Mucosa of stomach (tissue), 1 donor: ENCODE results near the gene MPV17L2.

Experiments
- H3K27me3 ChIP-seq: one replicate; pipeline ENCODE4 v1.7.0; 2013; ENCODE audit warnings: mild to moderate bottlenecking, low read length; ENCODE audit not compliant: control insufficient read depth, insufficient read depth
- H3K36me3 ChIP-seq: one replicate; pipeline ENCODE4 v1.7.0; 2013; ENCODE audit warnings: low read length; ENCODE audit not compliant: control insufficient read depth, insufficient read depth
- H3K4me1 ChIP-seq: one replicate; pipeline ENCODE4 v1.7.0; 2013; ENCODE audit warnings: mild to moderate bottlenecking, low read length; ENCODE audit not compliant: control insufficient read depth, insufficient read depth
- H3K4me3 ChIP-seq: one replicate; pipeline ENCODE4 v1.7.0; 2013; ENCODE audit warnings: low read length
- H3K9ac ChIP-seq: one replicate; pipeline ENCODE4 v1.7.0; 2013; ENCODE audit warnings: mild to moderate bottlenecking, low read length, moderate library complexity
- H3K9me3 ChIP-seq: one replicate; pipeline ENCODE4 v1.7.0; 2013; ENCODE audit warnings: mild to moderate bottlenecking, low read length, moderate library complexity; ENCODE audit not compliant: control insufficient read depth
- donor health status: Pancreatic carcinoma.

The MPV17L2 gene

DNA sequence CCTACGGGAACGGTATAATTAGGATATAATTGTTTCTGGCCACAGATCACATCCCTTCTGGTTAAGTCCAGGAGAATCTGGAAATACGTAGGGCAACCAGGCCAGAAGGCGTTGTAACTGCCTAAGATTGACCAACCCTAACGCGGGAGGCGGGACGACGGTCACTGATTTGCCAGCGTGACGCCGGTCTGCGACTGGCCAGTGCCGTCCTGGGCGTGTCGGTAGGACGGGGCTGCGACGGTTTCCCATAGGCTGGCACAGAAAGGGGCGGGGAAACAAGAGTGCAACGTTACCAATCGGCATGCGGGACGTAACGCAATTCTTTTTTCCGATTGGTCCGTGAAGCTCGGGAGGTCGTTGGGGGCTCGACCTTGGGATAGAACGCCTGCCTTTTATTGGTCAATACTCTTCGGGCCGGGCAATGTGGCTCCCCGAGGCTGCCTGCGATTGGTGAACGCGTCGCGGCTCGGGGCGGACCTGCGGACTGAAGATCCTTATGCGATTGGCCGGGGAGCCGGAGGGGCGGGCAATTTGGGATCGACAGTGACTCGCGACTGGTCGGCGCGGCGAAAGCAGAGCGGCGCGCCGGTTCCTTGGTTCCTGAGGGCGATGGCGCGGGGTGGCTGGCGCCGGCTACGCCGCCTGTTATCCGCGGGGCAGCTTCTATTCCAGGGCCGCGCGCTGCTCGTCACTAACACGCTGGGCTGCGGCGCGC lies at the start of gene MPV17L2:
MPV17L2 (plus strand) TSS at position 546 of the 715 bp plus-strand sequence; CDS start at position 610, 64 bp downstream.
- H3K4me1 ChIP-seq: peaks cover 14% of the 10 kb centered on the region
- no peaks in the 10 kb centered on the region for H3K9me3 ChIP-seq
- no peaks in the 10 kb centered on the region for H3K27me3 ChIP-seq
- H3K4me3 ChIP-seq: peak within 1 kb of the TSS; percentile 74
- H3K9ac ChIP-seq: peak within 1 kb of the TSS; percentile 75
- H3K36me3 ChIP-seq: no peaks in the 10 kb centered on the region

- no peaks in the 10 kb centered on the region for H3K9me3 ChIP-seq
- H3K27me3 ChIP-seq: no peaks in the 10 kb centered on the region
- peaks cover 20% of the 10 kb centered on the region for H3K36me3 ChIP-seq
- no peaks in the 10 kb centered on the region for H3K4me1 ChIP-seq
- no peak overlapping the region for H3K4me3 ChIP-seq
- H3K9ac ChIP-seq: no peak overlapping the region
Observed at GRCh38 chr19:18143902-18144301, 49.1 kb upstream of the MPV17L2 start.

GRCh38 chr19:18144361-18144760 lies 48.7 kb upstream of the MPV17L2 start:
- peaks cover 20% of the 10 kb centered on the region for H3K36me3 ChIP-seq
- H3K9me3 ChIP-seq: no peaks in the 10 kb centered on the region
- H3K27me3 ChIP-seq: no peaks in the 10 kb centered on the region
- no peak overlapping the region for H3K4me3 ChIP-seq
- H3K9ac ChIP-seq: no peak overlapping the region
- no peaks in the 10 kb centered on the region for H3K4me1 ChIP-seq

DNA sequence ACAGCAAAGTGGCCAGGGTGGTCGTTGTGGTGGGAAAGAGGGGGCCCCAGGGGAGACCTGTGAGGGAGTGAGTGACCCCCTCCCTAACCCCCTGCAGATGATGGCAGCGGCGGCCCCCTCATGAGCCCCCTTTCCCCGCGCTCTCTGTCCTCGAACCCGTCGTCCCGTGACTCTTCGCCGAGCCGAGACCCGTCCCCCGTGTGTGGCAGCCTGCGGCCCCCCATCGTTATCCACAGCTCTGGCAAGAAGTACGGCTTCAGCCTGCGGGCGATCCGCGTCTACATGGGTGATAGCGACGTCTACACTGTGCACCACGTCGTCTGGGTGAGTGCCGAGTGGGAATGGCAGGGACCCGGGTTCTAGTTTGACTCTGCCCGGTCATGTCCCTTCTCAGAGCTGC lies 48.1 kb upstream of the MPV17L2 start:
- no peaks in the 10 kb centered on the region for H3K27me3 ChIP-seq
- peaks cover 20% of the 10 kb centered on the region for H3K36me3 ChIP-seq
- no peak overlapping the region for H3K4me3 ChIP-seq
- no peaks in the 10 kb centered on the region for H3K4me1 ChIP-seq
- H3K9ac ChIP-seq: no peak overlapping the region
- no peaks in the 10 kb centered on the region for H3K9me3 ChIP-seq

- peaks cover 20% of the 10 kb centered on the region for H3K36me3 ChIP-seq
- no peaks in the 10 kb centered on the region for H3K4me1 ChIP-seq
- no peaks in the 10 kb centered on the region for H3K27me3 ChIP-seq
- H3K9ac ChIP-seq: no peak overlapping the region
- H3K9me3 ChIP-seq: no peaks in the 10 kb centered on the region
- no peak overlapping the region for H3K4me3 ChIP-seq
Observed at GRCh38 chr19:18145391-18145999, 47.5 kb upstream of the MPV17L2 start.

- peaks cover 7% of the 10 kb centered on the region for H3K4me1 ChIP-seq
- no peak overlapping the region for H3K4me3 ChIP-seq
- H3K9me3 ChIP-seq: no peaks in the 10 kb centered on the region
- H3K27me3 ChIP-seq: no peaks in the 10 kb centered on the region
- no peak overlapping the region for H3K9ac ChIP-seq
- peaks cover 20% of the 10 kb centered on the region for H3K36me3 ChIP-seq
Observed at GRCh38 chr19:18147396-18147795, 45.6 kb upstream of the MPV17L2 start.

DNA sequence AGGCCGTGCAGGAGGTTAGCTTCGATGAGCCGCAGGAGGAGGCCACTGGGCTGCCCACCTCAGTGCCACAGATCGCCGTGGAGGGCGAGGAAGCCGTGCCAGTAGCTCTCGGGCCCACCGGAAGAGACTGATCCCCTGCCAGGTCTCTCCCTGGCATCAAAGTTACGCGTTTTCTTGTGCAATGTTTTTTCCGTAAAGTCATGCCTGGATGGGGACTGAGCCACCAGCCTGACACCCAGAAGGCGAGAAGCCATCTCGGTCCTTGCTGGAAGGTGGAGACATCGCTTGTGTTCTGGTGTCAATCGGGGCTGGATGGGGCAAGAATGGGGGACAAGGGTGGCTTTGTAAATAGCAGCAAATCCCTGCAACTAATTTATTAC lies 43.4 kb upstream of the MPV17L2 start:
- Histone ChIP-seq H3K4me3 (no peak overlapping the region), H3K36me3 (peaks cover 11% of the 10 kb centered on the region), H3K27me3 (no peaks in the 10 kb centered on the region), H3K9me3 (no peaks in the 10 kb centered on the region), H3K9ac (no peak overlapping the region), H3K4me1 (peaks cover 15% of the 10 kb centered on the region)

GRCh38 chr19:18150776-18151624 lies 42.0 kb upstream of the MPV17L2 start:
- peak overlapping the region; percentile 85 for H3K9ac ChIP-seq
- no peaks in the 10 kb centered on the region for H3K36me3 ChIP-seq
- H3K9me3 ChIP-seq: no peaks in the 10 kb centered on the region
- peaks cover 28% of the 10 kb centered on the region for H3K4me1 ChIP-seq
- no peak overlapping the region for H3K4me3 ChIP-seq
- no peaks in the 10 kb centered on the region for H3K27me3 ChIP-seq

DNA sequence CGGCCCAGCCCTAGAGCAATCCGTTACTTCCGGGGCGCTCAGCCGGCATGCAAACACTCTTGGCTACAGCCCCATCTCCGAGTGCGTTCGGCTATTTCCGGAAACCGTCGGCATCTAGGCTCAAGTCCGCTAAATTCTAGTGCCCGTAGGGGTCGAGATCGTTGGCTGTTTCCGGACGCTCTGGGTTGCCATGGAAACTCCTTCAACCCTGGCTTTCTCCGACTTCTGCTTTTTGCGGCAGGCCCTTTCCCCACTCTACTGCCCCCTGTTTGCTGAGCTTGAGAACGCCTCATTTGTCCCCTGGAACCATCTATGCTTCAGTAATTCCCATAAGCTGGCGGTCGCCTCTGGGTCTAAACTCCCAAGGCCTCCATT lies 40.6 kb upstream of the MPV17L2 start:
- H3K9me3 ChIP-seq: no peaks in the 10 kb centered on the region
- peaks cover 43% of the 10 kb centered on the region for H3K4me1 ChIP-seq
- H3K4me3 ChIP-seq: peak overlapping the region; percentile 66
- H3K27me3 ChIP-seq: no peaks in the 10 kb centered on the region
- no peaks in the 10 kb centered on the region for H3K36me3 ChIP-seq
- peak overlapping the region; percentile 85 for H3K9ac ChIP-seq

- Histone ChIP-seq H3K27me3 (no peaks in the 10 kb centered on the region), H3K4me1 (peaks cover 47% of the 10 kb centered on the region), H3K36me3 (no peaks in the 10 kb centered on the region), H3K9me3 (no peaks in the 10 kb centered on the region), H3K4me3 (peak within 1 kb of the TSS; percentile 66), H3K9ac (peak within 1 kb of the TSS; percentile 86)
Observed at GRCh38 chr19:18152817-18153555, 40.0 kb upstream of the MPV17L2 start, which contains the start of gene PIK3R2. TSS of gene PIK3R2 (plus strand) at chr19:18153163. CDS start at chr19:18155880, 2,717 bp downstream.

GRCh38 chr19:18153556-18154134 lies 39.4 kb upstream of the MPV17L2 start:
- H3K4me1 ChIP-seq: peaks cover 47% of the 10 kb centered on the region
- no peaks in the 10 kb centered on the region for H3K9me3 ChIP-seq
- H3K4me3 ChIP-seq: peak overlapping the region; percentile 55
- peak overlapping the region; percentile 86 for H3K9ac ChIP-seq
- no peaks in the 10 kb centered on the region for H3K36me3 ChIP-seq
- H3K27me3 ChIP-seq: no peaks in the 10 kb centered on the region
